Measurements from ENCODE around the gene GARNL3.

The GARNL3 gene

DNA sequence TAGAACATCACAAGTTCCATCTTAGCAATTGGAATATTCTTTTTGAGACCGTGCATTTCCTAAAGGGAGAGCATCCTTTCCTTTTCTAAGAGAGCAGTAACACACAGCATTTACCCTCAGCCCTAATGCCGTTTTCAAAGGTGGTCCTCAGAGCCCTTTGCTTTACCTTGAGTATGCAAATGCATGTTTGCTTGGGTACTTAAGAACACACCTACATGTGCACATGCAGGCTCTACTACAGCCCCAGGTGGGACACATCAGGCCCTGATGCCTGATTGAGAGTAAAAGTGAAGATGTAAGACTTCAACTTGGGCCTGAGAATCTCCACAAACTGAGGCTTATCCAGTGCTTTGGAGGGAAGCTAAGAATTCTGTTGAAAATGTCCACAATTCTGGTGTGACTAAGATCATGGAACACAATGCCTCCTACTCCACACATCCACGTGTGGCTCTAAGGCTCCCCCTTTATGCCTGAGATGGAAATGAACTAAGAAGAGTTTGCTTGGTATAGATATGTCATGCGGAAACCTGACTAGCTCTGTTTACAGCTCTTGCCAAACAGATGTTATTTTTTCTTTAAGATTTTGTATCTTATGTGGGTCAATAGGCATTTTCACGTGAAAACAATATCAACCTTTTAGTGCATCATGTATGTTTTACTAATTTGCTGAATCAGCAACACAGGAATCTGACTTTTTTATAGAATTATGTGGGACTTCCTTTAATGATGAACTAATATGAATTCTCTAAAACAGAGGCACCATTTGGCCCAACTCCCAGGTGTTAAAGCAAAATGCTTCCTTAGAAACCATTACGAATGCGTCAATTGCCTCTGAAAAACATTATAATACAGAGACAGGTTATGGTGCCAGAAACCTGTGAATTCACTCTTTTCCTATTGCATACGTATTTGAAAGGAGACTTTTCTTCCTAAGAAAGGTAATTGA lies 83.5 kb downstream of the GARNL3 start:
- TF ChIP-seq, protein P1, sequence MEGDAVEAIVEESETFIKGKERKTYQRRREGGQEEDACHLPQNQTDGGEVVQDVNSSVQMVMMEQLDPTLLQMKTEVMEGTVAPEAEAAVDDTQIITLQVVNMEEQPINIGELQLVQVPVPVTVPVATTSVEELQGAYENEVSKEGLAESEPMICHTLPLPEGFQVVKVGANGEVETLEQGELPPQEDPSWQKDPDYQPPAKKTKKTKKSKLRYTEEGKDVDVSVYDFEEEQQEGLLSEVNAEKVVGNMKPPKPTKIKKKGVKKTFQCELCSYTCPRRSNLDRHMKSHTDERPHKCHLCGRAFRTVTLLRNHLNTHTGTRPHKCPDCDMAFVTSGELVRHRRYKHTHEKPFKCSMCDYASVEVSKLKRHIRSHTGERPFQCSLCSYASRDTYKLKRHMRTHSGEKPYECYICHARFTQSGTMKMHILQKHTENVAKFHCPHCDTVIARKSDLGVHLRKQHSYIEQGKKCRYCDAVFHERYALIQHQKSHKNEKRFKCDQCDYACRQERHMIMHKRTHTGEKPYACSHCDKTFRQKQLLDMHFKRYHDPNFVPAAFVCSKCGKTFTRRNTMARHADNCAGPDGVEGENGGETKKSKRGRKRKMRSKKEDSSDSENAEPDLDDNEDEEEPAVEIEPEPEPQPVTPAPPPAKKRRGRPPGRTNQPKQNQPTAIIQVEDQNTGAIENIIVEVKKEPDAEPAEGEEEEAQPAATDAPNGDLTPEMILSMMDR (IDR thresholded peaks at IDR 0.05), result peak; percentile 58

DNA sequence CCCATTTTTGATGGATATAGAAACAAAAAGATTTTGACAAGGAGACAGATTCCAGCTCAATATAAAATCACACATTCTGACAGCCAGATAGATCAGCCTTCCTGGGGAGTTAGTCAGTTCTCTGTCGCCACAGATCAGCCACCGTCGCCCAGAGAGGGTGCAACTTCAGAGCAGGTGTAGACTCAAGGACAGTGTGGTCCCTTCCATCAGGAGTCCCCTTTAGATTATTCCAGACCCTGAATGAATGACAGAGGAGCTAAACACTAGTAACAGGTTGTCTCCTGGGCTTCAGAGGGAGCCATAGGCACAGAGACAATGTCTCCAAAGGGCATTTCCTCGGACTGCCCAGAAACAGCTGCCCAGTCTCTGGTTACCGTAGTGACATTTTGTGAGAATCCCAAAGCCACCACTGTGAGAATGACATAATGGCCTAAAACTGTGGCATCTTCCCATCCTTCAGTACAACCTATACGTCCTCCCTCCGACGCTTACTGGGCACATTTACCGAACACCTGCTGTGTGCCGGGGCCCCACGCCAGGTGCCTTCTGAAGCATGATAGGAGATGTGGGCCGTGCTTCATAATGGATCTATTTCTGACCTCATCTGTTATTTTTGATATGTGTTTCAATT lies 85.0 kb downstream of the GARNL3 start:
- TF ChIP-seq, protein P1 (IDR thresholded peaks at IDR 0.05), result no peak

DNA sequence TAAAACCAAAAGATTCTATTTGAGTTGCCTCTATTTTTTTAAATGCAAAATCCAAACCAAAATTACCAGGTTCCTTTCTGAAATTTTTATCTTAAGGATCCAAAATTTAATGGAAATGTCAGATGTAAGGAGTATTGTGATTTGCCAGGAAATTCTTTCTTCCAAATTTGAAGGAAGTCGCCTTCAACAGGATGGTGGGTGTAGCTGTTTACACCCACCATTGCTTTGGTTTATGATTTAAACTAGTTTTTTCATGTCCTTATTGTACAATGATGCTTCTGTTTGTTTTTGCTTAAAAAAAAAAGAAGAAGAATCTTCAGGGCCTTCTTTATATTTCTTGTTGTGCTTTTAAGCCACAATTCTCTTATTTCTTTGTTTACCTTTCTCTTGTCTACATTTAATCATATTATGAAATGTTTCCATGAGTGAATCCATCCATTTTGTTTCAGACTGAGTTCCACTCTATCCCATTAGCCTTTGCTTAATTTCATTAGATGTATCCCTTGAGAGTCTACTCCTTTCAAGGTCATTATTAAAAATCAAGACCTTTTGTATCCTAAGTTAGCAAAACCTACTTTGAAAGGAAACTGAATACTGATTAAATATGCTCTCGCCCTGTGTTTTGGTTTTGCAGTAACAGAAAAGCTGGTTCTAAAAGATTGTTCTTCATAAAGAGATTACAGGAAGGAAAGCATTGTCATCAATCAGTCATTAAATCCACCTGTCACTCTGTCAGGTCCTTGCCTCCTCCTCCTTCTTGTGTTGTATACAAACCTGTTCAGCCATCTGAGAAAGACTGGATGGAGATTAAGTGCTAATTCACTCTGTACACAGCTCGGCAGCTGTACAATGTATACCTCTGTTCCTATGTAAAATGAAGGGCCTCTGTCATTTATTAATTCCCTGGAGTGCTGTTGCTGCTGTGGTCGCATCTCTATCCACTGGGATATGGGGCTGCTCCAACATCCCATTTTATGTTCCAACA lies 86.9 kb downstream of the GARNL3 start:
- TF ChIP-seq, protein P1 (IDR thresholded peaks at IDR 0.05), result no peak

DNA sequence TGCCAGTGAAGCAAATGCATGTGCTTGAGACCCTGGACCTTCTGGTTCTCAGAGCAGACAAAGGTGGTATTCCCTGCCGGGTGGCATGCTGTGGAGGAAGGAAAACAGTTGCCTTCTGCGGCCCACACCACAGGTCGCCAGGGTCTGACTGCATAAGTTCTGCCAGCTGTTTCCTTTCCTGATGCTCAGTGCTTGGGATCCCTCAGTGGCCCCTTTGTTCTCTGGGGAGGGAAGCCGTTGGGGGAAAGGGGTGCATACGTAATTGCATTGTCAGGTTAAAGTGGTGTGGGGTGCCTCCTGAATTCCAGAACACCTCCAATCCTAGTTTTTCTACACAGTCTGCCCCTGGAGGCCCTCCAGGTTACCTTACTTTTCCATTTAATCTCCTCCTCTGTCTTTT lies 89.3 kb downstream of the GARNL3 start:
- TF ChIP-seq, protein P1 (IDR thresholded peaks at IDR 0.05), result no peak

DNA sequence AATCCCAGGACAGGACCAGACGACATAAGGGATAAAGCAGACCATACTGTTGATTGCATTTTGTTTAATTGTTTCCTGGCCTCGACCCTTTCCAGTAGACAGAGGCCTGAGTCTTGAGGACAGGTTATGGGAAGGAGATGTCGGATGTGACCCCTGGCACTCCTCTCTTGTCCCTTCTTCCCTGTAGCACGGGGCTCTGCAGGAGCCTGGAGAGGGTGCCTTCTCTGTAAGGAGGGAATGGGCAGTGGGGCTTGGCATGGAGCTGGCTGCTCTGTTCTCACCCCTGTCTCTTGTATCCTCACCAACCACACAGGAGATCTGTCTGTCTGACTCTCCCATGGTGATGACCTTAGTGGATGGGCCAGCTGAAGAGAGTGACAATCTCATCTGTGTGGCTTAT lies 92.3 kb downstream of the GARNL3 start:
- TF ChIP-seq, protein P1 (IDR thresholded peaks at IDR 0.05), result no peak

DNA sequence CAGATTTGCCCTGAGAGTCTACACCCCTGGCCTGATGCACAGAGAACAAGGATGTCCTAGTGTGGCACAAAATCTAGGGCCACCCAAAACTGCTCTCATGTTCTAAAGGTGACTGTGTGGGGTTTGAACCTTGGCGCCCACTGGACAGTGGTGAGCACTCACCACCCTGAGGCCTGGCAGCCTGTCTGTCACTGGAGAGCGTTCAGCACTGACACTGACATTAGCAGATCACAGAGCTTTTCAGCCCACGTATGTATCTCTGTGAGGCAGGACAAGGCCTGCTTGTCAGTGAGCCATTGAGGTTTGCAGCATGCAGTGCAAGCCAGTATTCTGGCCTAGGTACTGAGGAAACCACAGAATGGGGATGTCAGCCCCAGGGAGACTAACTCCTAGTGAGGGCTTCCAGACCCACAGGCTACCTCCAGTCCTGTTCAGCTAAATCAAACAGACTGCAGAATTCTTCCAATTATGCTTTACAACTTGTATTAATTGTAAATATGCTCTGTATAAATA lies 93.5 kb downstream of the GARNL3 start:
- TF ChIP-seq, protein P1 (IDR thresholded peaks at IDR 0.05), result no peak

- TF ChIP-seq, protein P1 (IDR thresholded peaks at IDR 0.05), result no peak
These were observed 94.2 kb downstream of the GARNL3 start for GRCh38 chr9:127358770-127359169.
